ENCODE measurements around the gene ZNF394.

GRCh38 chr7:99504603-99505323 lies 4.7 kb upstream of the ZNF394 start, which contains the start of gene ZKSCAN5:
- no peak for TF ChIP-seq CTCF (IDR thresholded peaks at IDR 0.05; ENCODE audit: insufficient read depth, low read length, poor library complexity, severe bottlenecking)
- no peak for TF ChIP-seq EZH2phosphoT487 (conservative IDR thresholded peaks at IDR 0.05; ENCODE audit: low read length)

All from SU-DHL-6 (cell line).